OCI-LY7 (cell line): Measurements from ENCODE around the gene ZNF652. TPM values are rescaled to one million over a fixed set of nuclear protein-coding genes. Genes with fewer than 3 reads are reported as not detected.

Experiments used
- BruUV-seq: library from RNA; stranded (reverse); fragments of 400-500 nt; replicated peaks from 2 replicates; lab custom pipeline; 2021; lab: Mats Ljungman, UMichigan
- CTCF ChIA-PET: fragments of 300-600 bp; sonication (Branson Sonifier 250); formaldehyde crosslinking; loops from one replicate; lab custom pipeline; 2022; ENCODE audit warnings: antibody characterized with exemption; ENCODE audit not compliant: unreplicated experiment; lab: Charles Lee
- POLR2A ChIA-PET: fragments of 300-600 bp; sonication (Branson Sonifier 250); formaldehyde crosslinking; loops from one replicate; lab custom pipeline; 2022; ENCODE audit warnings: antibody characterized with exemption; lab: Charles Lee
- DNase-seq: peaks from one replicate; pipeline ENCODE4 v3.0.0-alpha.2; 2015; ENCODE audit warnings: low spot score
- H2AFZ ChIP-seq: fragments of 200-600 bp; sonication (generic), shearing (Covaris generic); 2 replicates; pipeline ENCODE4 v1.6.1; 2014; ENCODE audit warnings: mild to moderate bottlenecking, antibody characterized with exemption, low read length, moderate library complexity
- H3K27ac ChIP-seq: fragments of 200-600 bp; sonication (generic); 2 replicates; pipeline ENCODE4 v1.5.1; 2014; ENCODE audit warnings: mixed run types, low read depth, mild to moderate bottlenecking, moderate library complexity, low read length, inconsistent platforms; ENCODE audit not compliant: poor library complexity, severe bottlenecking
- H3K36me3 ChIP-seq: fragments of 200-600 bp; sonication (generic); 2 replicates; pipeline ENCODE4 v1.6.1; 2014; ENCODE audit warnings: mild to moderate bottlenecking, antibody characterized with exemption, low read length, moderate library complexity, mixed read lengths; ENCODE audit not compliant: insufficient read depth
- H3K4me1 ChIP-seq: fragments of 200-600 bp; sonication (generic); 2 replicates; pipeline ENCODE4 v1.5.1; 2014; ENCODE audit warnings: mild to moderate bottlenecking, low read length; ENCODE audit not compliant: insufficient read depth, poor library complexity, severe bottlenecking
- H3K4me2 ChIP-seq: fragments of 200-600 bp; sonication (generic); 2 replicates; pipeline ENCODE4 v1.6.1; 2014; ENCODE audit warnings: mild to moderate bottlenecking, low read length
- H3K4me3 ChIP-seq: fragments of 200-600 bp; sonication (generic); 2 replicates; pipeline ENCODE4 v1.5.1; 2014; ENCODE audit warnings: mild to moderate bottlenecking, low read depth, low read length; ENCODE audit not compliant: poor library complexity, severe bottlenecking
- H3K79me2 ChIP-seq: fragments of 200-600 bp; sonication (generic); 2 replicates; pipeline ENCODE4 v1.6.1; 2016; ENCODE audit warnings: low read depth, mild to moderate bottlenecking, low read length, moderate library complexity, mixed read lengths; ENCODE audit not compliant: insufficient read depth
- H3K9me2 ChIP-seq: fragments of 200-600 bp; sonication (generic); 2 replicates; pipeline ENCODE4 v1.6.1; 2016; ENCODE audit warnings: mild to moderate bottlenecking, low read length, mixed read lengths; ENCODE audit not compliant: insufficient read depth
- H3K9me3 ChIP-seq: fragments of 200-600 bp; sonication (generic); 2 replicates; pipeline ENCODE4 v1.6.1; 2014; ENCODE audit warnings: mild to moderate bottlenecking, mixed run types, low read length, mixed read lengths
- H4K20me1 ChIP-seq: fragments of 200-600 bp; sonication (generic); 2 replicates; pipeline ENCODE4 v1.6.1; 2014; ENCODE audit warnings: mild to moderate bottlenecking, antibody characterized with exemption, low read length, moderate library complexity, mixed read lengths; ENCODE audit not compliant: insufficient read depth
- CTCF ChIP-seq: fragments of 200-600 bp; sonication (generic); conservative IDR thresholded peaks from 2 replicates; pipeline ENCODE4 v1.5.1; 2014; ENCODE audit warnings: mild to moderate bottlenecking, antibody characterized with exemption, low read length, moderate library complexity, mixed read lengths
- EZH2phosphoT487 ChIP-seq: fragments of 200-600 bp; sonication (generic); IDR thresholded peaks from 2 replicates; pipeline ENCODE4 v1.6.1; 2018; ENCODE audit warnings: low read depth, borderline replicate concordance, mild to moderate bottlenecking, mixed run types, antibody characterized with exemption, low read length, moderate library complexity, mixed read lengths
- intact Hi-C: fragments of 100-400 bp; cut with micrococcal nuclease; formaldehyde crosslinking; loops from one replicate; pipeline ENCODE4 v1.10.0; 2022; ENCODE audit not compliant: unreplicated experiment
- total RNA-seq, 2 experiments: library from RNA; depleted of rRNA in 1 of 2; stranded (reverse); fragments of >200 nt in 1 of 2; shearing (Covaris generic) in 1 of 2; gene quantifications; 2 replicates each; pipeline ENCODE4 v1.2.3, GENCODE V29; 2014 to 2022

The ZNF652 gene
- total RNA-seq, 2 experiments from 2014 or later, result 36.8 to 69.7 TPM

GRCh38 chr17:49375544-49375943 lies 13.5 kb upstream of the ZNF652 start:
- Histone ChIP-seq H3K4me2 (no peak overlapping the region), H3K4me1 (no peaks in the 10 kb centered on the region), H3K9me3 (no peaks in the 10 kb centered on the region), H3K79me2 (no peaks in the 10 kb centered on the region), H3K36me3 (no peaks in the 10 kb centered on the region), H2AFZ (no peak overlapping the region), H3K4me3 (no peak overlapping the region), H3K27ac (no peak overlapping the region), H4K20me1 (no peaks in the 10 kb centered on the region), H3K9me2 (no peaks in the 10 kb centered on the region)
- no peak for DNase-seq
- no peak for TF ChIP-seq CTCF
- TF ChIP-seq EZH2phosphoT487, result no peak
- intact Hi-C loops, result no loop called here
- CTCF ChIA-PET, result no interaction called here
- BruUV-seq, result no TSS peak
- POLR2A ChIA-PET, result interaction anchor here (1.0 kb wide), 1 partner anchor 11 kb away, joined by 3 read pairs; no protein-coding TSS in a partner anchor

GRCh38 chr17:49373115-49373514 lies 11.1 kb upstream of the ZNF652 start:
- no TSS peak for BruUV-seq
- Histone ChIP-seq H3K9me2 (no peaks in the 10 kb centered on the region), H3K79me2 (no peaks in the 10 kb centered on the region), H2AFZ (no peak overlapping the region), H3K27ac (no peak overlapping the region), H3K4me2 (no peak overlapping the region), H4K20me1 (no peaks in the 10 kb centered on the region), H3K36me3 (no peaks in the 10 kb centered on the region), H3K9me3 (no peaks in the 10 kb centered on the region), H3K4me3 (no peak overlapping the region), H3K4me1 (no peaks in the 10 kb centered on the region)
- CTCF ChIA-PET, result no interaction called here
- intact Hi-C loops, result no loop called here
- TF ChIP-seq CTCF (no peak), EZH2phosphoT487 (no peak)
- POLR2A ChIA-PET, result interaction anchor here (0.6 to 0.9 kb wide), 2 partner anchors 15 to 36 kb away, joined by 3 to 4 read pairs; no protein-coding TSS in a partner anchor
- DNase-seq, result no peak

- H3K4me3 ChIP-seq, result no peak overlapping the region
- H3K4me2 ChIP-seq, result no peak overlapping the region
- H4K20me1 ChIP-seq, result no peaks in the 10 kb centered on the region
- no TSS peak for BruUV-seq
- intact Hi-C loops, result no loop called here
- H3K36me3 ChIP-seq, result no peaks in the 10 kb centered on the region
- no peaks in the 10 kb centered on the region for H3K79me2 ChIP-seq
- H3K4me1 ChIP-seq, result no peaks in the 10 kb centered on the region
- TF ChIP-seq CTCF (no peak), EZH2phosphoT487 (no peak)
- H3K9me2 ChIP-seq, result no peaks in the 10 kb centered on the region
- DNase-seq, result no peak
- POLR2A ChIA-PET, result no interaction called here
- CTCF ChIA-PET, result no interaction called here
- H3K9me3 ChIP-seq, result no peaks in the 10 kb centered on the region
- H3K27ac ChIP-seq, result no peak overlapping the region
- H2AFZ ChIP-seq, result no peak overlapping the region
Observed at GRCh38 chr17:49372425-49372824, 10.4 kb upstream of the ZNF652 start.
